Raji (cell line): ENCODE measurements around the gene ITPKC.

ENCODE experiments used
- POLR2A ChIP-seq: IDR thresholded peaks from 2 replicates; pipeline ENCODE4 v1.6.1; 2011; ENCODE audit warnings: low read depth, low read length, control low read depth; ENCODE audit not compliant: insufficient read depth

The ITPKC gene

GRCh38 chr19:40716482-40717324 lies at the start of gene ITPKC, which contains the start of gene COQ8B:
Gene ITPKC (plus strand): TSS chr19:40717112. CDS start chr19:40717136, 24 bp downstream.
Gene COQ8B (minus strand): TSS chr19:40716886. CDS start chr19:40714632, 2,254 bp downstream.
- peak; percentile 61; the same call in 1 of the 2 replicates for TF ChIP-seq POLR2A

- TF ChIP-seq POLR2A, result no peak
Measured at GRCh38 chr19:40667602-40668001, 49.3 kb upstream of the ITPKC start.

- no peak for TF ChIP-seq POLR2A
Measured at GRCh38 chr19:40668991-40669614, 47.8 kb upstream of the ITPKC start.

GRCh38 chr19:40671404-40671803 lies 45.5 kb upstream of the ITPKC start:
- no peak for TF ChIP-seq POLR2A

- TF ChIP-seq POLR2A, result no peak
Measured at GRCh38 chr19:40672038-40672437, 44.9 kb upstream of the ITPKC start.

GRCh38 chr19:40672573-40673299 lies 44.2 kb upstream of the ITPKC start:
- TF ChIP-seq POLR2A, result no peak

GRCh38 chr19:40673397-40673796 lies 43.5 kb upstream of the ITPKC start:
- TF ChIP-seq POLR2A, result no peak

GRCh38 chr19:40674291-40674690 lies 42.6 kb upstream of the ITPKC start:
- no peak for TF ChIP-seq POLR2A

- TF ChIP-seq POLR2A, result no peak
Measured at GRCh38 chr19:40677156-40677555, 39.8 kb upstream of the ITPKC start.

GRCh38 chr19:40681039-40681438 lies 35.9 kb upstream of the ITPKC start:
- TF ChIP-seq POLR2A, result no peak

GRCh38 chr19:40682431-40682964 lies 34.4 kb upstream of the ITPKC start:
- no peak for TF ChIP-seq POLR2A

GRCh38 chr19:40683437-40683836 lies 33.5 kb upstream of the ITPKC start:
- TF ChIP-seq POLR2A, result no peak

- TF ChIP-seq POLR2A, result no peak
Measured at GRCh38 chr19:40684280-40684679, 32.6 kb upstream of the ITPKC start.

- TF ChIP-seq POLR2A, result no peak
Measured at GRCh38 chr19:40685016-40685526, 31.8 kb upstream of the ITPKC start.

- TF ChIP-seq POLR2A, result no peak
Measured at GRCh38 chr19:40685563-40685962, 31.3 kb upstream of the ITPKC start.
